CD4-positive, alpha-beta T cell (primary cell): ENCODE results near the gene INAVA. TPM values are rescaled to one million over a fixed set of nuclear protein-coding genes. Genes with fewer than 3 reads are reported as not detected.

Source experiments
- ATAC-seq: fragments of 200-7000 bp; cut with Tn5 transposase; one replicate; pipeline ENCODE4 v1.10.0; 2022; ENCODE audit warnings: mild to moderate bottlenecking; ENCODE audit not compliant: poor library complexity
- CTCF ChIA-PET: fragments of 350-600 bp; sonication (Branson Sonifier 250); formaldehyde crosslinking; loops from one replicate; lab custom pipeline; 2021; ENCODE audit warnings: antibody characterized with exemption, inconsistent platforms; lab: Charles Lee
- POLR2A ChIA-PET: fragments of 350-600 bp; sonication (Branson Sonifier 250); formaldehyde crosslinking; loops from one replicate; lab custom pipeline; 2021; ENCODE audit warnings: antibody characterized with exemption, inconsistent platforms; lab: Charles Lee
- DNase-seq, 14 experiments: peaks; one replicate each; pipeline ENCODE4 v3.0.0-alpha.2; 2013 to 2020; ENCODE audit warnings: mixed read lengths in 2 of 14
- H3K27ac ChIP-seq, 2 donors: one replicate each; pipeline versions ENCODE4 v1.5.1 to v1.7.0; 2013; ENCODE audit warnings: low read length in 2 of 2, low read depth in 1 of 2, mild to moderate bottlenecking in 1 of 2
- H3K27me3 ChIP-seq, 2 experiments: 1 replicate in 1 of 2; 2 replicates in 1 of 2; pipeline versions ENCODE4 v1.6.1 to v1.7.0; 2013; ENCODE audit warnings: low read length in 2 of 2, control low read depth in 1 of 2, mild to moderate bottlenecking in 1 of 2, moderate library complexity in 1 of 2; ENCODE audit not compliant: insufficient read depth in 2 of 2, control insufficient read depth in 1 of 2
- H3K36me3 ChIP-seq: one replicate; pipeline ENCODE4 v1.6.1; 2013; ENCODE audit warnings: low read length, control low read depth; ENCODE audit not compliant: insufficient read depth
- H3K4me1 ChIP-seq: one replicate; pipeline ENCODE4 v1.6.1; 2013; ENCODE audit warnings: low read length, control low read depth; ENCODE audit not compliant: insufficient read depth
- H3K4me3 ChIP-seq: one replicate; pipeline ENCODE4 v1.5.1; 2013; ENCODE audit warnings: mild to moderate bottlenecking, low read length, moderate library complexity
- H3K9me3 ChIP-seq, 2 experiments: 1 replicate in 1 of 2; 2 replicates in 1 of 2; pipeline versions ENCODE4 v1.6.1 to v1.7.0; 2013; ENCODE audit warnings: low read length in 2 of 2, mild to moderate bottlenecking in 2 of 2, control low read depth in 1 of 2, moderate library complexity in 1 of 2; ENCODE audit not compliant: control insufficient read depth in 1 of 2, insufficient read depth in 1 of 2
- H3K27ac Mint-ChIP-seq: one replicate; pipeline ENCODE4 v1.8.0; 2020; ENCODE audit warnings: mixed read lengths
- H3K27me3 Mint-ChIP-seq: one replicate; pipeline ENCODE4 v1.8.0; 2021; ENCODE audit warnings: mixed read lengths
- H3K36me3 Mint-ChIP-seq: one replicate; pipeline ENCODE4 v1.8.0; 2021; ENCODE audit warnings: low read depth, mixed read lengths
- H3K4me1 Mint-ChIP-seq: one replicate; pipeline ENCODE4 v1.8.0; 2021; ENCODE audit warnings: low read depth, mixed read lengths
- H3K4me3 Mint-ChIP-seq: one replicate; pipeline ENCODE4 v1.8.0; 2020; ENCODE audit warnings: mild to moderate bottlenecking, mixed read lengths
- H3K9me3 Mint-ChIP-seq: one replicate; pipeline ENCODE4 v1.8.0; 2020; ENCODE audit warnings: mixed read lengths
- CTCF ChIP-seq: fragments of 200-600 bp; IDR thresholded peaks from one replicate; pipeline ENCODE4 v1.8.0; 2022; ENCODE audit warnings: antibody characterized with exemption, mild to moderate bottlenecking
- intact Hi-C, 2 experiments: fragments of 100-400 bp; cut with DNase I in 1 of 2; cut with micrococcal nuclease in 1 of 2; formaldehyde crosslinking; loops; one replicate each; pipeline versions ENCODE4 v1.15.1 to v1.9.0; 2023 to 2025; cut with DNase I, micrococcal nuclease
- total RNA-seq, 174 experiments: library from RNA in 2 of 174; stranded (reverse) in 2 of 174; gene quantifications; one replicate each; pipeline ENCODE4 v1.2.3 and lab custom pipeline; 2021 to 2026

Gene INAVA
- total RNA-seq, 2 experiments from 2014 or later = 0.22 TPM; not detected in 1

GRCh38 chr1:200849430-200849829 is 45.3 kb upstream of the INAVA start:
- Histone ChIP-seq H3K36me3 (peaks cover 6% of the 10 kb centered on the region), H3K9me3 (no peaks in the 10 kb centered on the region), H3K27ac (no peak overlapping the region), H3K4me1 (no peaks in the 10 kb centered on the region), H3K4me3 (no peak overlapping the region), H3K27me3 (no peaks in the 10 kb centered on the region)
- Mint-ChIP-seq H3K27me3 (no peaks in the 10 kb centered on the region), H3K9me3 (no peaks in the 10 kb centered on the region), H3K27ac (no peak overlapping the region), H3K36me3 (peaks cover 63% of the 10 kb centered on the region), H3K4me1 (peaks cover 4% of the 10 kb centered on the region), H3K4me3 (no peak overlapping the region)
- no peak for ATAC-seq
- CTCF ChIA-PET = no interaction called here
- no peak for TF ChIP-seq CTCF
- POLR2A ChIA-PET = no interaction called here
- intact Hi-C loops = no loop called here
- DNase-seq = no peak

- Histone ChIP-seq H3K36me3 (peaks cover 6% of the 10 kb centered on the region), H3K9me3 (no peaks in the 10 kb centered on the region), H3K27me3 (no peaks in the 10 kb centered on the region), H3K4me3 (no peak overlapping the region), H3K27ac (no peak overlapping the region), H3K4me1 (no peaks in the 10 kb centered on the region)
- no peaks in the 10 kb centered on the region for H3K9me3 Mint-ChIP-seq
- POLR2A ChIA-PET = no interaction called here
- intact Hi-C loops = no loop called here
- CTCF ChIA-PET = no interaction called here
- no peak overlapping the region for H3K4me3 Mint-ChIP-seq
- no peaks in the 10 kb centered on the region for H3K27me3 Mint-ChIP-seq
- TF ChIP-seq CTCF = no peak
- no peak overlapping the region for H3K27ac Mint-ChIP-seq
- no peak for DNase-seq
- ATAC-seq = no peak
- peaks cover 66% of the 10 kb centered on the region for H3K36me3 Mint-ChIP-seq
- peaks cover 4% of the 10 kb centered on the region for H3K4me1 Mint-ChIP-seq
These were observed 44.1 kb upstream of the INAVA start for GRCh38 chr1:200850554-200850953.

- Mint-ChIP-seq H3K4me1 (peaks cover 4% of the 10 kb centered on the region), H3K4me3 (no peak overlapping the region), H3K9me3 (no peaks in the 10 kb centered on the region), H3K27ac (no peak overlapping the region), H3K36me3 (peaks cover 44% of the 10 kb centered on the region), H3K27me3 (no peaks in the 10 kb centered on the region)
- POLR2A ChIA-PET = no interaction called here
- Histone ChIP-seq H3K4me1 (peaks cover 4% of the 10 kb centered on the region), H3K4me3 (no peak overlapping the region), H3K27ac (no peak overlapping the region), H3K9me3 (no peaks in the 10 kb centered on the region), H3K27me3 (no peaks in the 10 kb centered on the region), H3K36me3 (peaks cover 3% of the 10 kb centered on the region)
- intact Hi-C loops = no loop called here
- no peak for TF ChIP-seq CTCF
- ATAC-seq (no peak), DNase-seq (no peak)
- CTCF ChIA-PET = no interaction called here
These were observed 37.9 kb upstream of the INAVA start for GRCh38 chr1:200856716-200857357.
